Fibroblast of skin of abdomen (primary cell): ENCODE measurements around the gene PRADC1.

Source experiments
- DNase-seq: peaks from one replicate; pipeline ENCODE4 v3.0.0-alpha.2; 2013

PRADC1 gene

DNA sequence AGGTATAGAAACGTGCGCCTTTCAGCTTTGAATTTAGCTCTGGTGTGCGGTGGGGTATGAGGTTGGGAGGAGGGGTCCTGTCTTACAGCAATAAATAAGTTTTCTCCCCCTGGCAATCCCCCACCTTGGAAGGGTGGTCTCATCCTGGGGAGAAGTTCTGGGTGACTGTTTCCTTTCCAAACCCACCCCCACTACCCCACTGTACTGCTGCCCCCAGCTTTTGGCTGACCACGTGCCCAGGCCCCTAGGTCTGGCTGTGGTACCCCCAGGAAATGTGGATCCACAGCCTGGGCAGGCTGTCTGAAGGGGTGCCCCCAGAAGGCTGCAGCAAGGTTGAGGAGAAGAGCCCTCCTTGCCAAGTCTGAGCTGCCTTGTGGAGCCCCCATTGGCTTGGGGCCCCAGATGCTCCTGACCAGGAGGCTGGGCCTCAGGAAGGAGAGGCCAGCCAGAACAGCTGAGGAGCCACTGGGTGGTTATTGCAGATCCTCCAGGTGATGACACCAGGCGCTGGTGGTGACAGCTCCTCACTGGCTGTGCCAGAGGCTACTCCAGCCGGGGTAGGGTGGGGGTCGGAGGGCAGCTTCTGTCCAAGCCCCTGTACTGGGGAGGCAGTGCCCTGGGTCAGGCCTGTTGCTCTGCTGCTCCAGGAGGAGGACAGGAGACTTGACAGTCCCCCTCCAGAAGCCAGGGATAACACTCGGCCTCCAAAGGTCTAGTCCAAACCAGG is 25.3 kb upstream of the PRADC1 start:
- DNase-seq, result no peak

DNA sequence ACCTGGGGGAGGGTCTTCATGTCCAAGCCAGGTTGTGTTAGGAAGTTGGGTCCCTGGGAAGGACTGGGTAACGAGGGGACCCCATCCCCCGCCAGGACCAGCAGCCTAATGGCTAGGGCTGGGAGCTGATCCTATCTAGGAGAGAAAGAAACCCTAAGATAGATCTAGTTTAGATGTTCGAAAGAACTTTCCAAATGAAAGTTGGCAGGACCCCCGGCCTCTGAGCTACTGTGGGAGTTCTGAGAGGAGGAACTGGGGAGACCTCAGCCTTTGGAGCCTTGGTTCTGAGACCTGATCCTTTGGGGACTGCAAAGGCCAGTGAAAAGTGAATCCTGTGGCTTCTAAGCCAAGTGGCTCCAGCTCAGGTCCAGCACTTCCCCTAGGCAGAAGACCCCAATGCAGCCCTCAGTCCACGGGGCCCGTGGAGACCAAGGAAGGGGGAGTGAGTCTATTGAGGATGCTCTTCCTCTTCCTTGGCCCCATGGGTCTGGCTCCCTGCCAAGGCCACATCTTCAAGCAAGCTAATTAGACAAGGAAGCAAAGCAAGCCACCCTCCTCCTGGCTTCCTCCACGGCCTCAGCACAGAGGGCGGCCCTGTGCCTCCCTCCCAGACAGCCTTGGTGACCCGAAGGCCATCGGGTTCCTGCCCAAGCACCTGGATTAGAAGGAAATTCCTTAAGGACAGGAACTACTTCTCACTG is 24.5 kb upstream of the PRADC1 start:
- no peak for DNase-seq

DNA sequence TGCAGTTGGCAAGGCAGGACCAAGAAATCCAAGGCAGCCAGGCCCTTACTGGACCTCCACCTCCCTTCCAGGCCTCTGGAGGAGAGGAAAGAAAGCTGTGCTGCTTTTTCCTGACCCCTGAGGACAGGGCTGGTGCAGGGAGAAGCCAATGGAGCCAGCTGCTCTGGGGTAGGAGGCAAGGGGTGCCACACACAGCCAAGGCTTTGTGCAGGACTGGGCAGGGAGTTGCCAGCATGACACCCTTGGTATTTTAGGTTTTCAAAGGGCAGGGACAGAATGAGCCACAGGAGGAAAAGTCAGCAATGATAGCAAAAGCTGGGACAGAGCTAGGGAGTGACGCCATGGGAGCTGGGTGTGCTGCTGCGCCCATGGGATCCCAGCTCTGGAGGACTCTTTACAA is 24.0 kb upstream of the PRADC1 start:
- DNase-seq, result no peak

DNA sequence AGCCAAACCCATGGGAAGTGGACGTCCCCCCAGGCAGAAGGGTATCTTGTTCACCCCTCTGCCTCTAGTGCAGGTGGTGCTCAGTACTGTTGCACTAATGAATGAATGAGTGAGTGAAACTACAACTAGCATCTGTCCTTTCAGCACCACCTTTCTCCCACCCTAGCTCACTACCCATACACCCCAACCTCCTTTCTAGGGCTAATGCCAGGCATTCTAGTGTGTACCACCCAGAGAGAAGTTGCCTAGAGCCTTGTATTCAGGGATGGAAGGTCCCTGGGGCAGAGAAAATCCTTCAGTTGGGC is 23.5 kb upstream of the PRADC1 start:
- no peak for DNase-seq

DNA sequence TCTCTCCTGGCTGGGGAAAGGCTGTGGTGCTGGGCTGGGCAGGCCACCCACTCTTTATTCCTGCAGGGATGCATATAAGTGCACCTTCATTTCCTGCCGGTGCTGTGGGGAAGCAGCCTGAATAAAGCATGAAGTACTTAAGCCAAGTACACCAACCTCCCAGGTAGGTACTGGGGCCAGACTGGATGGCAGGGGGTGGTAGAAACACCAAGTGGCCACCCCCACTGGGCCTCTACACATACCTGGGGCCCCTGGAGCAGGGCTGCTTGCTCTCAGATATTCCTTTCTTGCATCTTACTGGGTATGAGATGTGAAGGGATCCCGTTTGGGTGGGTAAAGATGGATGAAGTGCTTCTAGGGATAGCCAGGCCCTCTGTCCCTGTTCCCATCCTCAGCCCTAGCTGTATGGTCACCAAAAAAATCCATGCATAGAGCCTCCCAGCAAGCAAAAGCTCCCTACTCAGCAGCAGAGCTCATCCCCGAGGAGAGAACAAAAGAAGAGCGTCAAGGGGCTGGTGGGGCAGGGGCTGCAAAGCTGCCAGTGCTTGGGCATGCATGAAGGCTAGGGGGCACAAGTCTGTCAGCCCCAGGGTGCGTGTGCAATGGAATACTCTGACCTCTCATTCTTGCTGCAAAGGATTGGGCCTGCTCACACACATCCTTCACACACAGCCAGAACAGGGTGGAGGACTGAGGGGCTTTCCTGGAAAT is 23.0 kb upstream of the PRADC1 start:
- DNase-seq, result no peak

DNA sequence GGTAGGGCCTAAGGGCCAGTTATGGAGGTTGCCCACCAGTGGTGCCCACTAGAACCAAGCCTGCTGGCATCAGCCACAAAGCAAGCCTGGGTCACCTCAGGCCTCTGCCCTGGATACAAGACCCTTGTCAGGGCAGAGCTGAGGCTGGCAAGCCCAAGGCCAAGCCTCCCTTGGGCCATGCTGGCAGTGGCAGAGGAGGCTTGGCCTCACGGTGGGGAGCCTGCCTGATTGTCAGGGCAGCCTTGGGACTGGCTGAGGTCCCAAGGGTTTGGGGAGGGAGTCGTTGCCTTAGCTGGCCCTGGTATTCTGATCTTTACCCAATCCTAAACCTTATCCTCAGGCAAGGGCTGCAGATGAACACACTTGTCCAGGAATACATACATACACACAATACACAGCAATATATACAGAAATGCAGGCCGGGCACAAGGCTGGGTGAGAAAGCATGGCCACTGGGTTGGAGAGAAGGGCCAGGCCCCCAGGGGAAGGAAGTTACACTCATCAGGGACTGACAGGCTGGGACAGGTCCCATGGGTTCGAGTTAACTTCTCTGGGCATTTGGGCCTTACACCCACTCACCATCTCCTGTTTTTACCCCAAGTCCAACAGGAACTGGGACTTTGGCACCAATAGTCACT is 22.1 kb upstream of the PRADC1 start:
- no peak for DNase-seq

DNA sequence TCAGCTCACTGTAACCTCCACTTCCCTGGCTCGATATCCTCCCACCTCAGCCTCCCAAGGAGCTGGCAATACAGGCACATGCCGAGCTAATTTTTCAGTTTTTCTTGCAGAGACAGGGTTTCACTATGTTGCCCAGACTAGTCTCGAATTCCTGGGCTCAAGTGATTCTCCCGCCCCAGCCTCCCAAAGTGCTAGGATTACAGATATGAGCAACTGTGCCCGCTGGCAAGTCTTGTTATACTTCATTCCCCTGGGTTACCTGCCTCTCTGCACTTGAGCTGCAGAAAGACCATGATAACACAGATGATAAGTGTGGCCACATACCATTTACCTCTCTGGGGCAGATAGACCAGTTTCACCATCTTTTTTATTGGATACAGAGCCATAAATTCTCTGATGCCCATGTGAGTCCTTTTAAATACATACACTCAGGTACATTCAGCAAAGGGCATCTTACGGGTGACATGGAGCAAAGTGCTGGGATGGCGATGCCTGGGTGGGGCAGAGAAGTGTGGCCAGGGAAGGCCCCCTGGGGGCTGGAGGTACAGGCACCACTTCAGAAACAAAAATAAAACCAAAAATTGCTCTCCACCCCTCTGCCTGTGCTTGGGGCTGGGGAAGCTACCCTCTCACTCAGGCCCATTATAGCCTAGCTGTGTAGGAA is 21.4 kb upstream of the PRADC1 start:
- DNase-seq, result no peak

DNA sequence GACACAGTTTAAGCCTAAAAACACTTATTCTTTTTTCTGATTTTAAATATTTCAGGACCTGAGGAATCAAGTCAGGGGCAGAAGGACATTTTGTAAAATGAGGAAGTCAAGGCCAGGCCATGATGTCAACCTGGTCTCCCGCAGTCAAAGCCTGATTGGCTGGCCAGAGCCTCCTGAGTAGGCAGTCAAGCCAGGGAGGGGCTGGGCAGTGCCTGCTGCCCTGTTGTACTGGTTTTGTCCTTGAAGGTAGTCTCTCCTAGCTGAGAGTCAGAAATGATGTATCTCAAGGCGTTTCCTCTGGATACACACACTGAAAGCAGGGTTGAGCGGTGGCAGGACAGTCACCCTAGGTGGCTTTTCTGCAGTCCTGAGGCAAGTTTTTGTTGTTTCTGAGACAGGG is 20.9 kb upstream of the PRADC1 start:
- no peak for DNase-seq

DNA sequence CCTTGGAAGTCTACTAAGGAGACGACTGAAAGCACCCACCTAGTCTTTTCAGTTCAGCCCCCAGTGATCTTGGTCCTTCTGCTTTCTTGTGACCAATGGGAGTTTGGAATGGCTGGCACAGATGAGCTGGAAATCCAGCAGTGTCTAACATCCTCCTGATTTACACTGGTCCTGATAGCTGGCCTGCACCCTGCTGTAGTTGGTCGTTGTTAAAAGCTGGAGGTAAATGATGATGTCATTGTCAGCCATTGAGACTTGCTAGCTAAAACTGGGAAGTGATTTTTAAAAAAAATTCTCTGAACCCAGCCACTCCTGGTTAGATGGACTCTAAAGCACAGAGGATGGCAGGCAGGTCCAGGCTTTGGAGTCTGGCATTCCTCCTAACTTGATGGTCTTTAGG is 20.4 kb upstream of the PRADC1 start:
- DNase-seq, result no peak

DNA sequence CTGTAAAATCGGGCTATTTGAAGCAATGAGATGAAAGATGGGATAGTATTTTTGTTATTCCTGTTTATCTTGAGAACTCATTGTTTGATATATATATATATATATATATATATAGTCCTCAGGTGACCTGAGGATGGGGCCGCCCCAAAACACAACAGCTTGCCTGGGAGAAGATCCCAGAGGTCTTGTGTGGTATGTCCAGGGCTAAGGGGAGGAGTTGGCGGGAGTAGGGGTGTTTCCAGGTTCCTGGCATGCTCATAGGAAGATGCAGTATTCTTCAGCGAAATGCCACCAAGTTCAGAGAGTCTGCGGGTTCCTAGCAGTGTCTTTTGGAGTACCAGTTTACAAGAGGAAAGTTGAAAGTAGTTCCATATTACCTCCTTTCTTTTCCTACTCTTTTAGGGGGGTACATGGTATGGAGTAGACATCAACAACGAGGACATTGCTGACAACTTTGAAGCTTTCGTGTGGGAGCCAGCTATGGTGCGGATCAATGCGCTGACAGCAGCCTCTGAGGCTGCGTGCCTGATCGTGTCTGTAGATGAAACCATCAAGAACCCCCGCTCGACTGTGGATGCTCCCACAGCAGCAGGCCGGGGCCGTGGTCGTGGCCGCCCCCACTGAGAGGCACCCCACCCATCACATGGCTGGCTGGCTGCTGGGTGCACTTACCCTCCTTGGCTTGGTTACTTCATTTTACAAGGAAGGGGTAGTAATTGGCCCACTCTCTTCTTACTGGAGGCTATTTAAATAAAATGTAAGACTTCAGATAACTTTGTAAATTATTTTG is 19.4 kb upstream of the PRADC1 start:
- no peak for DNase-seq

DNA sequence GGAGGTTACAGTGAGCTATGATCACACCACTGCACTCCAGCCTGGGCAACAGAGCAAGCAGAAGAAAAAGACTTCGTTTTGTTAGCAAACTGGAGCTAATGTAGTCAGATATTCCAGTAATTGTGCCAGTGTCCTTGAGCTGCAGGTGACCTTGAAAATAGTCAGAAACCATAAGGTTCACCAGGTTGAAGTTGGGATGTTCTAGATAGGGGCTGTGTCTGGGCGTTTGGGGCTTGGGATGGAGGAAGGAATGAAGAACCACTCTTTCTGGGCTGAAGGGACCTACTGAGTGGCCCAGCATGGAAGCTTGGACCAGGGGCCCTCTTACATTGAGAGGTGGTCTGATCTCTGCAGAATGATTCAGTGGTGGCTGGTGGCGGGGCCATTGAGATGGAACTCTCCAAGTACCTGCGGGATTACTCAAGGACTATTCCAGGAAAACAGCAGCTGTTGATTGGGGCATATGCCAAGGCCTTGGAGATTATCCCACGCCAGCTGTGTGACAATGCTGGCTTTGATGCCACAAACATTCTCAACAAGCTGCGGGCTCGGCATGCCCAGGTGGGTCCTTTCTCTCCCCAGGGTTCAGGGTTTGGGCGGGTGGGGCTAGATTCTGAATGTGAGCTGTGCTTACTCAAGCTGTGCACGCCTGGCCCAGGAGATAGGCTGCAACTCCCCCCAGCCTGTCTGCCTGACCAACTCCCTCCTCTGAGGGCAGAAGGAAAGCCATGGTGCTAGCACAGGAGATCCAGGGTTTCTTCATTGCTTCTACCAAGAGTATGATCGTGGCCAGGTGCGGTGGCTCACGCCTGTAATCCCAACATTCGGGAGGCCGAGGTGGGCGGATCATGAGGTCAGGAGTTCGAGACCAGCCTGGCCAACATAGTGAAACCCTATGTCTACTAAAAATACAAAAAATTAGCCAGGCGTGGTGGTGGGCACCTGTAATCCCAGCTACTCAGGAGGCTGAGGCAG is 18.1 kb upstream of the PRADC1 start:
- DNase-seq, result no peak

DNA sequence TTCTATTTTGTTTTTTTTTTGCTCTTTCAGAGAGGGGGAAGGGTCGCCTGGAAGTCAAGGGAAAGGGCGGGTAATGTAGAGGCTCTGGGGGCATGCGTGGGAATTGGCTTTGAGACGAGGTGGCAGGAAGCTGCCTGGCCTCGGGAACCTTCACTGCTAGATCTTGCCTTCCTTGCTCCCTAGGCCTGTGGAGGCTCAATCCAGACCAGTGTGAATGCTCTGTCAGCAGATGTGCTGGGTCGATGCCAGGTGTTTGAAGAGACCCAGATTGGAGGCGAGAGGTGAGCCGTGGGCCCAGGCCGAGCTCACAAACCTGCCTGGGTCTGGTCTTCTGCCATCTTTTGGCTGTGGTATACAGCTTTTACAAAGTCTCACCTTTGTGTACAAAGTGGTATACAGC is 16.6 kb upstream of the PRADC1 start:
- no peak for DNase-seq

DNA sequence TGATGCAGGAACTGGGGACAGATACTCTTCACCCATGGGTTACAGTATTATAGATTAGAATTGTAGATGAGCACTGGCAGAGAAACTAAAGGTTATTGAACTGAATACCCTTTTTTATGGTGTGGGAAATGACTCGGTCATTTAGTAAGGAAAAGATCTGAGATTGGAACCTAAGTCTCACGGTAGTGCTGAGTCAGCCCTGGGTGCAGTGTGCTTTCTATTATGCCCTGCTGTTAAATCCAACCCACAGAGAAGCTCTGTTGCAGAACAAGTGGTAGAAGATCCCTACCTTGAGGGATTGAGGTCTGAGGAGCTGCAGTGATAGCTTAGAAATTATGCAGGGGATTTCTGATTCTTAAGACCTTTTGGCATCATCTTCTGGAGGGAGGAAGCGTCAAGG is 13.8 kb upstream of the PRADC1 start:
- DNase-seq, result no peak

DNA sequence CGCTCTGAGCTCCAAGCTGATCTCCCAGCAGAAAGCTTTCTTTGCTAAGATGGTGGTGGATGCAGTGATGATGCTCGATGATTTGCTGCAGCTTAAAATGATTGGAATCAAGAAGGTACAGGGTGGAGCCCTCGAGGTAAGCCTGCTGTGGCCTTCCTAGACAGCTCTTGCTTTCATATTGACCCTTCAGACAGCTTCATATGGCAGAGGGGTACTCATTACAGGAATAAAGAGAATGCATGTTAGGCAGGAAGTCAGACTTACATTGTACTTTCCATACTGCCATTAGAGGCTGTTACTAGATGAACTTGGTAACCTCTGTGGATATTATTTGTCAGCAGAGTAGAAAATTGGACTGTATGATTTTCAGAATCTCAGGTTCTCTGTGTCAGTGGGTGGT is 11.5 kb upstream of the PRADC1 start:
- DNase-seq, result no peak

DNA sequence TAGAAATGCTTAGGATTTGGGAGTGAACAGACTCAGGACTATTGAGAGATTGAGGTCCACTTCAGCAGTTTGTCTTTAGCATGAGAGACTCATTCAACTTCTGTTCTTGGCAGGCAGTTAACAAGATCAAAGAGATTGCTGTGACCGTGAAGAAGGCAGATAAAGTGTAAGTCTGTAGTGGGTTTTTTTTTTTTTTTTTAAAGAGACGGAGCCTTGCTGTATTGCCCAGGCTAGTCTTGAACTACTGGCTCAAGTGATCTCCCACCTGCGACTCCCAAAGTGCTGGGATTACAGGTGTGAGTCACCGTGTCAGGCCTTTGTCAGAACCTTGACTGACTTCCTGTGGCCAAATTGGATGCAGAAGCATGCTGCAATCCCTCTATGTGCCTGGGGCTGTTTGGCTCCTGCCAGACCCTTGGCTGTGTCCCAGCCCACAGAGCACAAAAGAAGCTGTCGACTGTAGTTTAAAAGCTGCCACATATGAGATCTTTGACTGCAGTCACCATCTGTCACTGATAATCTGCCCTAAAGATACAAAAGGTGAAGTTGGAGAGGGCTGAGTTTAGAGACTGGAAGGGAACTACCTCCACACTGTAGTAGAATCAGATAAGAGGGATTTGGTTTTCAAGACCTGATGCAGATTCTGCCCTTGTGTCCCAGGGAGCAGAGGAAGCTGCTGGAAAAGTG is 11.0 kb upstream of the PRADC1 start:
- peak; percentile 8 for DNase-seq

DNA sequence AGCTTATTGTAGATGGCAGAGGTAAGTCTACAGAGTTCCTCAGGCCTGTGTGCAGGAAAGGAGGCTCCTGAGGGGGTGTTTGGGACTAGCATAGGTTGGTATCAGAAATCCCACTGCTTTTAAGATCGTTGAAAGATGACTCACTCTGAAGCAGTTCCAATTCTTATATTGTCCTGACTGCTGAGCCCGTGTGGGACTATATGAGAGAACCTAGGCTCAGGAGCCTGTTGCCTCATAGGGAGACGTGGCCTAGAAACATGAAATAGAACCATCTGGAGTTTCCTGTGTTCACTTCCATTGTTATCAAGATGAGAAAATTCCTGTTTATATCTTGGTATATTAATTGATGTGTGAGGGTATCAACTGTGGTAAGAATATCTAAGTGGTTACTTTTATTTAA is 6.7 kb upstream of the PRADC1 start:
- peak; percentile 28 for DNase-seq

DNA sequence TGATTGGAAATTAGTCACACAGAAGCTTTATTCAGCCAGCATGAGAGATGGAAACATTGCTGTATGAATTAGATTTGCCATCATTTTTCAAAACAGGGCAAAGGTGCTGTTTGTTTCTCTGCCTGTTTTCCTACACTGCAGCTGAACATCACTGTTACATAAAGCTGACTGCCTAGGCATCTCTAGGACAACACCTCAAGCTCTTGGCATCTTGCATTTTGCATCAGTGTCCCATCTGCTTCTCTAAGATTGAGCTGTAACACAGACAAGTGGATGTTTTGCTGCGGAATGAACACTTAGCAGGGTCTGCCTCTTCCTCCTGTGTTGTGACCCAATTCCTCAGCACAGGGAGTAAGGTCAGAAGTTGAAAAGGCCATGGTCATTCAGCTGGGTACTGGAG is 5.9 kb upstream of the PRADC1 start:
- DNase-seq, result no peak

DNA sequence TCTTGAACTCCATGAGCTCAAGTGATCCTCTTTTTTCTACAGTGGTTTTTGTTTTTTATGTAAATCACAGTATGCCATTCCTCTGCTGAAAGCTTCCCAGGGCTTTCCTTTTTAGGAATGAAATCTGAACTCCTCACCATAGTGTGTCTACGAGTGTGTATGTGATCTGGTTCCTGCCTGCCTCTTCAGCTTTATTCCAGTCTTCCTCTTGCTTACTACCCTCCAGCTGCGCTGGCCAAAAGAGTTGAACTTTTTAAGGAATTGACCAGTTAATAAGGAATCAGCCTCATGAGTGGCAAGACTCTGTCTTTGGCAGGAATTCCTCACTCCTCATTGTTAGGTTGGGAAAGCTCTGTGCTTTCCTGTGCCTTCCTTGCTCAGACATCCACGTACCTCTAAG is 5.1 kb upstream of the PRADC1 start:
- no peak for DNase-seq

DNA sequence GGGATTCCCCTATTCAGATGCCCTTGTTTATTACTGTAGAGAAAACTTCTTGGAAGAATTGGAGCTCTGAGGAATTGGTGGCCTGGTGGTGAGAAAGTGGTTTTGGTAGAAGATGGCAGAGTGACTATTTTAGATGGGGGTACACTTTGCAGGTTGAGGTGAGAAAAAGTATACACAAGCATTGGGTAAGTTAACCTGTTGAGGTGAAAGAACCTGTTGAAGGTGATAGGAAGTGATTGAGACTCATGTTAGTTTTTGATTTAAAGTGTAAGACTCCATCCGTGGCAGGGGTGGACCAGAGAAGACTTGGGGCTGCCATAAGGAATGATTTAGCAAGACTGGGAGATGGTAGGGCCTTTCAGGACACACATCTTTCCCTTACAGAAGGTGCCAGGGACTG is 4.1 kb upstream of the PRADC1 start:
- no peak for DNase-seq

DNA sequence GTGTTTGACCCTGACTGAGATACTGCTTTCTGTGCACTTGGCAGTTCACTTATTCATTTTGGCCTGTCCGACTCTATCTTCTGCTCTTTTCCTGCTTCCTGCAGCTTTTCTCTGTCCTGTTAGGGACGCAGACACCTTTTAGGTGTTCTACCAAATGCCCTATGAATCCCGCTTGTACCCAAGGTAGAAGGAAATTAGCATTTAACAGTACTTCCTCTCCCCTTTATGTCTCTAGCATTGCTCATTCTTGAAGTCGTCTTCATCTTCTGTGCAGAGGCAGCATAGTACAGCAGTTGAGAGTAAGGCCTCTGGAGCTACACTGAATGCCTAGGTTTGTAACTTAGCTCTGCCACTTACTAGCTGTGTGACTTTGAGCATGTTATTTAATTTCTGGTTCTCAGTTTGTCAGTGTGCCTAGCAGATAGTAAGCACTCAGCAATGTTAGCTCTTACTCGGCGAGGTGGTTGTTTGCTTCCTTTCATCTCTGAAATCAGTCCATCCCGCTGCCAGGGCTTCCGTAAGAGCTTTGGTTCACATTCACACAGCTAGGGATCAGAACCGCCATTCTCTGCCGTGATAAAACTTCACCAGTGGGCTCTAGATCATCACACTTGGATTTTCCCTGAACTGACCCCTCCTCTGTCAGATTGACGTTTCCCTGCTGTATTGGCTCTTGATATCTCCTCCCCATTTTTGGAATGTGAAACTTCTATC is 2.4 kb upstream of the PRADC1 start:
- no peak for DNase-seq
